Ovary (tissue), 9 donors: Measurements from ENCODE around the gene TRAF4. TPM values are rescaled to one million over a fixed set of nuclear protein-coding genes. Genes with fewer than 3 reads are reported as not detected.

Source experiments
- DNase-seq, 5 donors: peaks; one replicate each; pipeline ENCODE4 v3.0.0-alpha.2; 2019 to 2020
- H3K27ac ChIP-seq, 2 donors: fragments of 200-600 bp; one replicate each; pipeline versions ENCODE4 v1.5.1 to v1.8.0; 2019 to 2022
- H3K27me3 ChIP-seq: fragments of 200-600 bp; one replicate; pipeline ENCODE4 v1.8.0; 2022
- H3K36me3 ChIP-seq: fragments of 200-600 bp; sonication (generic); one replicate; pipeline ENCODE4 v1.5.1; 2019
- H3K4me1 ChIP-seq: one replicate; pipeline ENCODE4 v1.8.1; 2013; ENCODE audit warnings: mild to moderate bottlenecking, moderate library complexity; ENCODE audit not compliant: insufficient read depth
- H3K4me3 ChIP-seq: fragments of 200-600 bp; sonication (generic); one replicate; pipeline ENCODE4 v1.5.1; 2017
- H3K9me3 ChIP-seq, 2 donors: fragments of 200-600 bp in 1 of 2; sonication (generic) in 1 of 2; one replicate each; pipeline versions ENCODE4 v1.5.1 to v1.8.1; 2013 to 2019; ENCODE audit warnings: mild to moderate bottlenecking in 1 of 2, moderate library complexity in 1 of 2
- CTCF ChIP-seq, 3 donors: fragments of 450-650 bp in 2 of 3; fragments of 200-600 bp in 1 of 3; IDR thresholded peaks; one replicate each; pipeline versions ENCODE4 v1.5.1 to v1.8.0; 2016 to 2022; ENCODE audit warnings: antibody characterized with exemption in 3 of 3, mild to moderate bottlenecking in 1 of 3
- EP300 ChIP-seq: sonication (generic); formaldehyde crosslinking; IDR thresholded peaks from one replicate; pipeline ENCODE4 v1.6.1; 2017; ENCODE audit warnings: antibody characterized with exemption
- POLR2A ChIP-seq: fragments of 450-650 bp; IDR thresholded peaks from one replicate; pipeline ENCODE4 v1.6.1; 2017; ENCODE audit warnings: antibody characterized with exemption, mild to moderate bottlenecking, moderate library complexity
- WGBS, 3 donors: extraction: QIAGEN DNeasy Blood & Tissue Kit in 1 of 3; methylation state at CpG; one replicate each; pipeline versions ENCODE4 v1.1.5 to v1.1.7; 2013 to 2017; 5-methylcytosine and 5-hydroxymethylcytosine counted together
- intact Hi-C, 4 donors: fragments of 100-400 bp; cut with DNase I; formaldehyde crosslinking; loops; one replicate each; pipeline versions ENCODE4 v1.11.0 to v1.15.1; 2022 to 2023
- polyA plus RNA-seq, 2 donors: library from polyadenylated mRNA; stranded (reverse); fragments of 200-250 nt in 1 of 2; fragments of 350-450 nt in 1 of 2; fragmentation: Illumina TruSeq in 1 of 2; extraction: RNeasy Lipid Tissue Mini Kit (QIAGEN cat#74804) in 1 of 2; gene quantifications; one replicate each; pipeline ENCODE4 v1.2.3, GENCODE V29; 2013 to 2014
- total RNA-seq, 7 donors: library from RNA; depleted of rRNA in 2 of 7; stranded (reverse); fragments of >200 nt in 2 of 7; fragmentation: NEBNext Ultra II Directional in 3 of 7; extraction: Animal tissue kit (Norgen Biotek cat#: 25700) in 3 of 7; gene quantifications; one replicate each; pipeline versions ENCODE4 v1.1.0 to v1.2.4, GENCODE V29; 2016 to 2023
- donor health status: DM: no; HTN: no; CAD: no; lungs with moderate emphysema.
- donor health status: DM: no; HTN: no; CAD: no.
- donor health status: Bipolar disorder and iron deficiency.
- donor health status: DM: yes; HTN: yes; CAD: no.
- donor health status: DM: no; HTN: no; CAD: no.
- donor health status: DM: yes; HTN: yes; CAD: no.

Gene TRAF4
- total and polyA plus RNA-seq, 9 donors = 3.5 to 61.3 (median 14.9) TPM

GRCh38 chr17:28758411-28759121 is 14.8 kb downstream of the TRAF4 start:
- no peak for DNase-seq
- H3K4me1 ChIP-seq = no peaks in the 10 kb centered on the region
- TF ChIP-seq POLR2A (no peak), EP300 (no peak), CTCF (IDR thresholded peaks at IDR 0.05) (no peak)
- H3K36me3 ChIP-seq = no peaks in the 10 kb centered on the region
- WGBS, 3 donors = 92 to 94% (median 93%) methylated on average over 32 of the region's 32 CpGs
- H3K27me3 ChIP-seq = no peaks in the 10 kb centered on the region
- H3K9me3 ChIP-seq = no peaks in the 10 kb centered on the region
- intact Hi-C loops = loop anchor here in 1 of 4 donors (10.0 kb wide), 1 partner anchor 146 kb away; the partner anchor contains the start of gene DHRS13
- no peak overlapping the region for H3K4me3 ChIP-seq
- H3K27ac ChIP-seq = no peak overlapping the region

GRCh38 chr17:28759256-28759865 is 15.6 kb downstream of the TRAF4 start:
- H3K27me3 ChIP-seq = no peaks in the 10 kb centered on the region
- no peak for DNase-seq
- intact Hi-C loops = loop anchor here in 1 of 4 donors (10.0 kb wide), 1 partner anchor 145 kb away; the partner anchor contains the start of gene DHRS13

GRCh38 chr17:28760601-28761562 is 17.1 kb downstream of the TRAF4 start:
- DNase-seq = no peak
- Histone ChIP-seq H3K4me3 (no peak overlapping the region), H3K9me3 (no peaks in the 10 kb centered on the region), H3K36me3 (no peaks in the 10 kb centered on the region), H3K27me3 (no peaks in the 10 kb centered on the region), H3K27ac (no peak overlapping the region), H3K4me1 (no peaks in the 10 kb centered on the region)
- intact Hi-C loops = loop anchor here in 3 of 4 donors (5.0 to 10.0 kb wide), 3 partner anchors 94 to 154 kb away; partner anchors contain the start of genes DHRS13 (in 1 of the 3) and ERAL1 (in 1 of the 3)
- TF ChIP-seq POLR2A (no peak), CTCF (IDR thresholded peaks at IDR 0.05) (no peak), EP300 (no peak)
- 43 to 50% (median 48%) methylated on average over 9 of the region's 9 CpGs for WGBS, 3 donors

More at GRCh38 chr17:28759256-28759865, 15.6 kb downstream of the TRAF4 start:
- WGBS, 3 donors = 87 to 92% (median 88%) methylated on average over 12 to 18 of the region's 18 CpGs
- Histone ChIP-seq H3K4me3 (no peak overlapping the region), H3K9me3 (no peaks in the 10 kb centered on the region), H3K4me1 (no peaks in the 10 kb centered on the region), H3K36me3 (no peaks in the 10 kb centered on the region), H3K27ac (no peak overlapping the region)
- TF ChIP-seq EP300 (no peak), POLR2A (no peak), CTCF (IDR thresholded peaks at IDR 0.05) (no peak)
